Progenitor cell of endocrine pancreas (in vitro differentiated cells): Measurements from ENCODE around the gene STAG3. TPM values are rescaled to one million over a fixed set of nuclear protein-coding genes. Genes with fewer than 3 reads are reported as not detected.
"Not testable (repeated sequence)": the region's sequence is repeated elsewhere in the genome, so short reads cannot be mapped to it uniquely, and the experiment has no call there.

Source experiments
- DNase-seq: peaks from one replicate; pipeline ENCODE4 v3.0.0; 2021; ENCODE audit warnings: low spot score; ENCODE audit not compliant: unreplicated experiment
- H3K27ac Mint-ChIP-seq: 2 replicates; pipeline ENCODE4 v1.8.0; 2021; ENCODE audit warnings: mild to moderate bottlenecking, moderate library complexity, mixed read lengths
- H3K27me3 Mint-ChIP-seq: 2 replicates; pipeline ENCODE4 v1.8.0; 2021; ENCODE audit warnings: mixed read lengths
- H3K36me3 Mint-ChIP-seq: 2 replicates; pipeline ENCODE4 v1.8.0; 2022; ENCODE audit warnings: mixed read lengths; ENCODE audit not compliant: insufficient read depth
- H3K4me1 Mint-ChIP-seq: 2 replicates; pipeline ENCODE4 v1.8.0; 2021; ENCODE audit warnings: low read depth, mixed read lengths
- H3K4me3 Mint-ChIP-seq: 2 replicates; pipeline ENCODE4 v1.8.0; 2021; ENCODE audit warnings: low read depth, mild to moderate bottlenecking, moderate library complexity, mixed read lengths
- H3K9me3 Mint-ChIP-seq: 2 replicates; pipeline ENCODE4 v1.8.0; 2021; ENCODE audit warnings: low read depth, mixed read lengths
- total RNA-seq: library from RNA; stranded (reverse); gene quantifications from 2 replicates; pipeline ENCODE4 v1.2.1, GENCODE V29; 2021
- TF ChIP-seq, protein P1 (sequence below): fragments of 200-600 bp; sonication (generic); IDR thresholded peaks from one replicate; pipeline ENCODE4 v1.5.0; 2021; ENCODE audit warnings: antibody characterized with exemption, mild to moderate bottlenecking; ENCODE audit not compliant: unreplicated experiment

STAG3 gene
- total RNA-seq, 1 donor from 2014 or later = 2.5 TPM

GRCh38 chr7:100174582-100174981 is 3.1 kb upstream of the STAG3 start:
- Mint-ChIP-seq H3K27me3 (peaks cover 6% of the 10 kb centered on the region), H3K9me3 (no peaks in the 10 kb centered on the region), H3K36me3 (peaks cover 14% of the 10 kb centered on the region), H3K4me3 (peak overlapping the region; percentile 73), H3K4me1 (peaks cover 16% of the 10 kb centered on the region), H3K27ac (no peak overlapping the region)
- DNase-seq = no peak
- TF ChIP-seq, protein P1, sequence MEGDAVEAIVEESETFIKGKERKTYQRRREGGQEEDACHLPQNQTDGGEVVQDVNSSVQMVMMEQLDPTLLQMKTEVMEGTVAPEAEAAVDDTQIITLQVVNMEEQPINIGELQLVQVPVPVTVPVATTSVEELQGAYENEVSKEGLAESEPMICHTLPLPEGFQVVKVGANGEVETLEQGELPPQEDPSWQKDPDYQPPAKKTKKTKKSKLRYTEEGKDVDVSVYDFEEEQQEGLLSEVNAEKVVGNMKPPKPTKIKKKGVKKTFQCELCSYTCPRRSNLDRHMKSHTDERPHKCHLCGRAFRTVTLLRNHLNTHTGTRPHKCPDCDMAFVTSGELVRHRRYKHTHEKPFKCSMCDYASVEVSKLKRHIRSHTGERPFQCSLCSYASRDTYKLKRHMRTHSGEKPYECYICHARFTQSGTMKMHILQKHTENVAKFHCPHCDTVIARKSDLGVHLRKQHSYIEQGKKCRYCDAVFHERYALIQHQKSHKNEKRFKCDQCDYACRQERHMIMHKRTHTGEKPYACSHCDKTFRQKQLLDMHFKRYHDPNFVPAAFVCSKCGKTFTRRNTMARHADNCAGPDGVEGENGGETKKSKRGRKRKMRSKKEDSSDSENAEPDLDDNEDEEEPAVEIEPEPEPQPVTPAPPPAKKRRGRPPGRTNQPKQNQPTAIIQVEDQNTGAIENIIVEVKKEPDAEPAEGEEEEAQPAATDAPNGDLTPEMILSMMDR = no peak

- TF ChIP-seq, protein P1 = no peak
- no peak for DNase-seq
- Mint-ChIP-seq H3K36me3 (peaks cover 14% of the 10 kb centered on the region), H3K4me1 (peaks cover 16% of the 10 kb centered on the region), H3K9me3 (no peaks in the 10 kb centered on the region), H3K27ac (no peak overlapping the region), H3K27me3 (peaks cover 8% of the 10 kb centered on the region), H3K4me3 (peak overlapping the region; percentile 73)
These were observed 2.3 kb upstream of the STAG3 start for GRCh38 chr7:100175296-100175935.

DNA sequence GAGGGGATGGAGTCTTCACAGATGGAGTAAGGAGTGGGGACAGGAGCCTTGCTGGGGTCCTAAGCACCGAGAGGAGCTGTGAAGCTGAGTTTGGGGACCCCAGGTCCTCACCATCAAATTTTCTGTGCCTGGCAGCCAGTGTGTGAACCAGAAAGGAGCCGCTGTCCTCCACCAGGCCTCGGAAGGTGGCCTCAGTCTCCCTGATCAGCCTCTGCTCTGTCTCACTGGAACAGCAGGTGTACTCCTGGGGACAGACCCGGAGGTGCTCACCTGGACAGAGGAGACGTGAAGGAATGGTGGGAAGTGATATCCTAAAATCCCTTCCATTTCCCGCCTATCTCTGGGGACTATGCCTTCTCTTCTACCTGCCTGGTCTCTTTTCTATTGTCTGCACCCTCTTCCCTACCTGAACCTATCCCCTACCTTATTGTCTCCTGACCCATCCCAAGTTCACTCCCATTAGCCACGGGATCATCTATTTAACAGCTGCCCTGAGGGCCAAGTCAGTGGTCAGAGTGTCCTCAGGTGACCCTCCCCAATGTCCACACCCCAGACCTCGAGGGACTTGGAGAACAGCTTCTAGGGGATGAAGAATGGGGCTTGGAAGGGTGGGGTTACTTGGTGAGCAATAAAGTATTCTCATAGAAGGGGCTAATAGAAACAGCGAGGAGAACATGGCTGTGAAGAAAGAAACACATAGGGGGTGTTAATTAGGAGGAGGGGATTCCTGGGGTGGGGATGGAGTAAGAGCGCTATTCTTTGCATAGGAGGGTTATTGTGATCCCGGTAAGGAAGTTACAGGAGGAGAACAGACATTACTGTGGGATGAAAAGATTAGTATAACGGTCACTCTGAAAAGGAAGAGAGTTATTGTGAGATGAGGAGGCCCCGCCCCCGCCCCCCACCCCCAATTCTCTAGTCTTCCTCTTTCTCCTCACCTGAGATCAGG is 1.3 kb upstream of the STAG3 start:
- peaks cover 14% of the 10 kb centered on the region for H3K4me1 Mint-ChIP-seq
- peak overlapping the region; percentile 67 for H3K27ac Mint-ChIP-seq
- peak overlapping the region; percentile 91 for H3K4me3 Mint-ChIP-seq
- TF ChIP-seq, protein P1 = no peak
- H3K9me3 Mint-ChIP-seq = no peaks in the 10 kb centered on the region
- H3K36me3 Mint-ChIP-seq = peaks cover 12% of the 10 kb centered on the region
- no peak for DNase-seq
- peaks cover 12% of the 10 kb centered on the region for H3K27me3 Mint-ChIP-seq

- H3K9me3 Mint-ChIP-seq, H3K4me3 Mint-ChIP-seq, H3K36me3 Mint-ChIP-seq, H3K27ac Mint-ChIP-seq, DNase-seq: not testable (repeated sequence)
- Mint-ChIP-seq H3K27me3 (peaks cover 27% of the 10 kb centered on the region), H3K4me1 (peaks cover 11% of the 10 kb centered on the region)
These were observed 2.4 kb downstream of the STAG3 start for GRCh38 chr7:100180084-100180483.

DNA sequence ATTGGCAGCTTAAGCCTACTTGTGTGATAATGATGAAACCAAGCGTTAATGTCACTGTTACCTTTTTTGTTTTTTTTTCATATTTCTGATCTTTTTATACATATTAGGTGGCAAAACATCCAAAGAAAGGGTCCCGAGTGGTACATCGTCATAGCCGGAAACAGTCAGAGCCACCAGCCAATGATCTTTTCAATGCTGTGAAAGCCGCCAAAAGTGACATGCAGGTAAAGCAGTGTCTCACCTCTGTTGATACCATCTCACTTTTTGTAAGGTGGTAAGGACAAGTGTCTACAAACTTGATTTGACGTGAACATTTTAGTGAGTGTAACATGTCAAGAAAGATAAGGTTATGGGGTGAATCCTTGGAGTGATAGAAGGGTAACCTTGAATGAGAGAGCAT is 4.9 kb downstream of the STAG3 start:
- peaks cover 27% of the 10 kb centered on the region for H3K27me3 Mint-ChIP-seq
- H3K9me3 Mint-ChIP-seq, H3K36me3 Mint-ChIP-seq, H3K4me3 Mint-ChIP-seq, H3K27ac Mint-ChIP-seq, DNase-seq, H3K4me1 Mint-ChIP-seq: not testable (repeated sequence)

DNA sequence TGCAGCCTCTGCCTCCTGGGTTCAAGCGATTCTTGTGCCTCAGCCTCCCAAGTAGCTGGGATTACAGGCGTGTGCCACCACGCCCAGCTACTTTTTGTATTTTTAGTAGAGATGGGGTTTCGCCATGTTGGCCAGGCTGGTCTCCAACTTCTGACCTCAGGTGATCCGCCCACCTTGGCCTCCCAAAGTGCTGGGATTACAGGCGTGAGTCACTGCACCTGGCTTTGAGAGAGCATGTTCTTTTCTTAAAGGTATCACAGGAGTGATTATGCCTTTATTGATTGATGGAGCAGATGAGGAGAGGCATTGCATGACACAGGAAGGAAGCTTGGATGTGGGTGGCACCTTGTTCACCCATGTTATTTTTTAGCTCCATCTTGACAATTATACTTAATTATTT is 5.4 kb downstream of the STAG3 start:
- not testable (repeated sequence) for H3K4me3 Mint-ChIP-seq, H3K4me1 Mint-ChIP-seq, DNase-seq, H3K9me3 Mint-ChIP-seq, H3K36me3 Mint-ChIP-seq, H3K27ac Mint-ChIP-seq
- H3K27me3 Mint-ChIP-seq = peaks cover 27% of the 10 kb centered on the region
